Stimulated activated CD4-positive, alpha-beta T cell treated with anti-CD3 and anti-CD28 coated beads, Interleukin-1b, Interleukin-23, amount 100 ng/mL, for 4 hours (primary cell): ENCODE measurements around the gene ENPEP.
"Not testable (repeated sequence)": the region's sequence is repeated elsewhere in the genome, so short reads cannot be mapped to it uniquely, and the experiment has no call there.

ENCODE experiments used
- DNase-seq, 2 donors: peaks; one replicate each; pipeline ENCODE4 v3.0.0-alpha.2; 2020; ENCODE audit warnings: low read depth in 2 of 2

The ENPEP gene

GRCh38 chr4:110475881-110476818, at the start of gene ENPEP:
ENPEP (plus strand) TSS chr4:110476155; CDS start chr4:110476415, 260 bp downstream.
- no peak for DNase-seq

- DNase-seq: not testable (repeated sequence)
These were observed 44.1 kb upstream of the ENPEP start for GRCh38 chr4:110431805-110432204.

- DNase-seq: not testable (repeated sequence)
These were observed 38.7 kb upstream of the ENPEP start for GRCh38 chr4:110437292-110437691.

- DNase-seq: not testable (repeated sequence)
These were observed 36.7 kb upstream of the ENPEP start for GRCh38 chr4:110439209-110439608.

- no peak for DNase-seq
These were observed 33.6 kb upstream of the ENPEP start for GRCh38 chr4:110442309-110442708.

GRCh38 chr4:110442788-110443187, 33.2 kb upstream of the ENPEP start:
- DNase-seq: no peak

- DNase-seq: no peak
These were observed 26.0 kb upstream of the ENPEP start for GRCh38 chr4:110449947-110450346.

- DNase-seq: no peak
These were observed 23.4 kb upstream of the ENPEP start for GRCh38 chr4:110452546-110452945.

- no peak for DNase-seq
These were observed 21.5 kb upstream of the ENPEP start for GRCh38 chr4:110454441-110454840.

- DNase-seq: no peak
These were observed 17.3 kb upstream of the ENPEP start for GRCh38 chr4:110458494-110459266.

GRCh38 chr4:110460074-110460746, 15.7 kb upstream of the ENPEP start:
- no peak for DNase-seq

- no peak for DNase-seq
These were observed 8.6 kb upstream of the ENPEP start for GRCh38 chr4:110467400-110467799.

- no peak for DNase-seq
These were observed 3.2 kb upstream of the ENPEP start for GRCh38 chr4:110472583-110473329.

GRCh38 chr4:110474481-110474880, 1.5 kb upstream of the ENPEP start:
- DNase-seq: no peak

GRCh38 chr4:110475080-110475479, 875 bp upstream of the ENPEP start:
- DNase-seq: not testable (repeated sequence)

GRCh38 chr4:110477836-110478235, 1.9 kb downstream of the ENPEP start:
- no peak for DNase-seq

GRCh38 chr4:110480031-110480549, 4.1 kb downstream of the ENPEP start:
- DNase-seq: no peak

GRCh38 chr4:110480746-110481271, 4.9 kb downstream of the ENPEP start:
- no peak for DNase-seq

- DNase-seq: no peak
These were observed 7.6 kb downstream of the ENPEP start for GRCh38 chr4:110483516-110483915.

- no peak for DNase-seq
These were observed 8.1 kb downstream of the ENPEP start for GRCh38 chr4:110484029-110484428.

GRCh38 chr4:110484767-110485166, 8.8 kb downstream of the ENPEP start:
- DNase-seq: no peak
